ENCODE results near the gene MATN3. TPM values are rescaled to one million over a fixed set of nuclear protein-coding genes. Genes with fewer than 3 reads are reported as not detected.

MATN3 gene
- total RNA-seq, 4 donors from 2014 or later: 0.34 to 0.76 (median 0.60) TPM

- no peak for DNase-seq (ENCODE audit: low spot score in 2 of 2)
- no peak for TF ChIP-seq POLR2A (IDR thresholded peaks at IDR 0.05)
- no peak for TF ChIP-seq CTCF (IDR thresholded peaks at IDR 0.05)
- TF ChIP-seq POLR2AphosphoS5 (IDR thresholded peaks at IDR 0.05): no peak
- Histone ChIP-seq H3K4me1 (peaks cover 15% of the 10 kb centered on the region), H3K27ac (no peak overlapping the region), H3K4me3 (no peak overlapping the region), H3K9me3 (no peaks in the 10 kb centered on the region), H3K27me3 (peaks cover 3% of the 10 kb centered on the region), H3K36me3 (no peaks in the 10 kb centered on the region)
Measured at GRCh38 chr2:19993731-19994130, 18.7 kb downstream of the MATN3 start.

GRCh38 chr2:19991895-19992294, 20.6 kb downstream of the MATN3 start:
- Histone ChIP-seq H3K27me3 (no peaks in the 10 kb centered on the region), H3K4me3 (no peak overlapping the region), H3K4me1 (peaks cover 16% of the 10 kb centered on the region), H3K9me3 (no peaks in the 10 kb centered on the region), H3K36me3 (no peaks in the 10 kb centered on the region), H3K27ac (no peak overlapping the region)
- no peak for TF ChIP-seq POLR2A (IDR thresholded peaks at IDR 0.05)
- no peak for TF ChIP-seq POLR2AphosphoS5 (IDR thresholded peaks at IDR 0.05)
- TF ChIP-seq EP300 (IDR thresholded peaks at IDR 0.05): no peak
- no peak for TF ChIP-seq CTCF (IDR thresholded peaks at IDR 0.05)
- 91% methylated on average over 1 of the region's 1 CpG for WGBS
- no peak for DNase-seq (ENCODE audit: low spot score in 2 of 2)

GRCh38 chr2:19990416-19990728, 22.1 kb downstream of the MATN3 start:
- H3K27me3 ChIP-seq: no peaks in the 10 kb centered on the region
- no peak for DNase-seq (ENCODE audit: low spot score in 2 of 2)
- H3K36me3 ChIP-seq: no peaks in the 10 kb centered on the region
- 20% methylated on average over 9 of the region's 10 CpGs for WGBS
- peak overlapping the region; percentile 71 for H3K4me3 ChIP-seq
- H3K4me1 ChIP-seq: peaks cover 16% of the 10 kb centered on the region
- H3K27ac ChIP-seq: no peak overlapping the region
- H3K9me3 ChIP-seq: no peaks in the 10 kb centered on the region
- no peak for TF ChIP-seq CTCF (IDR thresholded peaks at IDR 0.05)
- TF ChIP-seq EP300 (IDR thresholded peaks at IDR 0.05): no peak
- no peak for TF ChIP-seq POLR2A (IDR thresholded peaks at IDR 0.05)
- no peak for TF ChIP-seq POLR2AphosphoS5 (IDR thresholded peaks at IDR 0.05)

- H3K4me3 ChIP-seq: peak within 1 kb of the TSS; percentile 71
- H3K4me1 ChIP-seq: peaks cover 16% of the 10 kb centered on the region
- DNase-seq (ENCODE audit: low spot score in 2 of 2): peak; percentile 89 to 90
- peak within 1 kb of the TSS; percentile 5 for H3K27ac ChIP-seq
- TF ChIP-seq CTCF (IDR thresholded peaks at IDR 0.05) (no peak), POLR2AphosphoS5 (IDR thresholded peaks at IDR 0.05) (peak in 1 of 3 donors; percentile 28)
- peaks cover 2% of the 10 kb centered on the region for H3K36me3 ChIP-seq
- WGBS: 3% methylated on average over 12 of the region's 70 CpGs
- H3K27me3 ChIP-seq: no peaks in the 10 kb centered on the region
- H3K9me3 ChIP-seq: no peaks in the 10 kb centered on the region
Measured at GRCh38 chr2:19989667-19990415, 22.6 kb downstream of the MATN3 start, which contains the start of gene WDR35. TSS of gene WDR35 (minus strand) at chr2:19990105. CDS start at chr2:19990015, 90 bp downstream.

GRCh38 chr2:19989342-19989666, 23.2 kb downstream of the MATN3 start:
- TF ChIP-seq POLR2A (IDR thresholded peaks at IDR 0.05) (no peak), POLR2AphosphoS5 (IDR thresholded peaks at IDR 0.05) (no peak), EP300 (IDR thresholded peaks at IDR 0.05) (no peak), CTCF (IDR thresholded peaks at IDR 0.05) (no peak)
- Histone ChIP-seq H3K4me3 (peak overlapping the region; percentile 71), H3K36me3 (peaks cover 3% of the 10 kb centered on the region), H3K9me3 (no peaks in the 10 kb centered on the region), H3K4me1 (peaks cover 16% of the 10 kb centered on the region), H3K27me3 (no peaks in the 10 kb centered on the region), H3K27ac (no peak overlapping the region)
- WGBS: 7% methylated on average over 8 of the region's 8 CpGs
- DNase-seq (ENCODE audit: low spot score in 2 of 2): no peak
